HL-60/S4 treated with phorbol 12-myristate 13-acetate at 8.2 ng/mL for 4 days and 3 days (cell line): ENCODE measurements around the gene NHLRC1.

Experiments
- in situ Hi-C: fragments of 300-500 bp; cut with MboI; formaldehyde crosslinking; loops from 2 replicates; pipeline ENCODE4 v1.15.0; 2022; ENCODE audit warnings: low sequenced_read_pairs

The NHLRC1 gene

GRCh38 chr6:18088419-18089296 is 33.8 kb downstream of the NHLRC1 start:
- in situ Hi-C loops: no loop called here

- in situ Hi-C loops: no loop called here
These were observed 34.9 kb downstream of the NHLRC1 start for GRCh38 chr6:18087396-18088165.

- in situ Hi-C loops: no loop called here
These were observed 41.3 kb downstream of the NHLRC1 start for GRCh38 chr6:18081025-18081668.

GRCh38 chr6:18080544-18080943 is 41.9 kb downstream of the NHLRC1 start:
- in situ Hi-C loops: no loop called here

- in situ Hi-C loops: no loop called here
These were observed 43.6 kb downstream of the NHLRC1 start for GRCh38 chr6:18078866-18079265.

GRCh38 chr6:18076231-18076630 is 46.2 kb downstream of the NHLRC1 start:
- in situ Hi-C loops: no loop called here

GRCh38 chr6:18072841-18073240 is 49.6 kb downstream of the NHLRC1 start:
- in situ Hi-C loops: no loop called here

GRCh38 chr6:18070486-18070885 is 52.0 kb downstream of the NHLRC1 start:
- in situ Hi-C loops: no loop called here
